SJCRH30 (cell line): ENCODE data around the gene LINGO1. TPM values are rescaled to one million over a fixed set of nuclear protein-coding genes. Genes with fewer than 3 reads are reported as not detected.

Source experiments
- DNase-seq, 2 experiments: peaks; one replicate each; pipeline ENCODE4 v3.0.0-alpha.2; 2015 to 2020
- H3K27ac ChIP-seq: fragments of 250-450 bp; sonication (Bioruptor Pico); 2 replicates; pipeline ENCODE4 v1.5.1; 2020; ENCODE audit warnings: mild to moderate bottlenecking, moderate library complexity
- H3K27me3 ChIP-seq: fragments of 250-450 bp; sonication (Bioruptor Pico); 2 replicates; pipeline ENCODE4 v1.5.1; 2020; ENCODE audit warnings: mild to moderate bottlenecking, moderate library complexity
- H3K36me3 ChIP-seq: fragments of 250-450 bp; sonication (Bioruptor Pico); 2 replicates; pipeline ENCODE4 v1.5.1; 2020; ENCODE audit warnings: mild to moderate bottlenecking, moderate library complexity
- H3K4me1 ChIP-seq: fragments of 250-450 bp; sonication (Bioruptor Pico); 2 replicates; pipeline ENCODE4 v1.5.1; 2020; ENCODE audit warnings: mild to moderate bottlenecking, moderate library complexity
- H3K4me3 ChIP-seq: fragments of 250-450 bp; sonication (Bioruptor Pico); 2 replicates; pipeline ENCODE4 v1.5.1; 2020; ENCODE audit warnings: mild to moderate bottlenecking, moderate library complexity
- H3K9me3 ChIP-seq: fragments of 250-450 bp; sonication (Bioruptor Pico); replicated peaks from 2 replicates; pipeline ENCODE4 v1.5.1; 2020; ENCODE audit warnings: mild to moderate bottlenecking, moderate library complexity
- total RNA-seq: library from RNA; depleted of rRNA; stranded (reverse); fragments of >200 nt; shearing (Covaris generic); gene quantifications from 2 replicates; pipeline ENCODE4 v1.2.3, GENCODE V29; 2014

LINGO1 gene
- total RNA-seq, 1 experiment from 2014 or later = 0.26 TPM

GRCh38 chr15:77630956-77631744, 1.6 kb downstream of the LINGO1 start:
- Histone ChIP-seq H3K27me3 (peaks cover 12% of the 10 kb centered on the region; the same call in 1 of the 2 replicates), H3K27ac (no peak overlapping the region), H3K4me1 (0 out of 2 replicates have a peak, but pooled peaks cover 3% of the 10 kb centered on the region), H3K9me3 (no peaks in the 10 kb centered on the region), H3K36me3 (no peaks in the 10 kb centered on the region), H3K4me3 (no peak overlapping the region)
- DNase-seq = no peak

GRCh38 chr15:77630056-77630455, 2.7 kb downstream of the LINGO1 start:
- Histone ChIP-seq H3K27ac (no peak overlapping the region), H3K4me3 (no peak overlapping the region), H3K4me1 (0 out of 2 replicates have a peak, but pooled peaks cover 3% of the 10 kb centered on the region), H3K27me3 (peaks cover 12% of the 10 kb centered on the region; the same call in 1 of the 2 replicates), H3K36me3 (no peaks in the 10 kb centered on the region), H3K9me3 (no peaks in the 10 kb centered on the region)
- no peak for DNase-seq

GRCh38 chr15:77629070-77630030, 3.4 kb downstream of the LINGO1 start:
- H3K4me3 ChIP-seq = no peak overlapping the region
- no peaks in the 10 kb centered on the region for H3K36me3 ChIP-seq
- no peak for DNase-seq
- no peak overlapping the region for H3K27ac ChIP-seq
- H3K4me1 ChIP-seq = 0 out of 2 replicates have a peak, but pooled peaks cover 3% of the 10 kb centered on the region
- peaks cover 12% of the 10 kb centered on the region; the same call in 1 of the 2 replicates for H3K27me3 ChIP-seq
- no peaks in the 10 kb centered on the region for H3K9me3 ChIP-seq

- Histone ChIP-seq H3K27me3 (peaks cover 16% of the 10 kb centered on the region; the same call in 1 of the 2 replicates), H3K4me1 (no peaks in the 10 kb centered on the region)
These were observed 4.7 kb downstream of the LINGO1 start for GRCh38 chr15:77628010-77628409.

GRCh38 chr15:77627581-77627980, 5.1 kb downstream of the LINGO1 start:
- Histone ChIP-seq H3K4me3 (no peak overlapping the region), H3K9me3 (no peaks in the 10 kb centered on the region), H3K4me1 (no peaks in the 10 kb centered on the region), H3K27me3 (peaks cover 20% of the 10 kb centered on the region; the same call in 1 of the 2 replicates), H3K36me3 (no peaks in the 10 kb centered on the region), H3K27ac (no peak overlapping the region)
- DNase-seq = no peak

More at GRCh38 chr15:77628010-77628409, 4.7 kb downstream of the LINGO1 start:
- DNase-seq = no peak
- H3K36me3 ChIP-seq = no peaks in the 10 kb centered on the region
- no peak overlapping the region for H3K27ac ChIP-seq
- H3K9me3 ChIP-seq = no peaks in the 10 kb centered on the region
- no peak overlapping the region for H3K4me3 ChIP-seq

GRCh38 chr15:77627067-77627466, 5.6 kb downstream of the LINGO1 start:
- no peaks in the 10 kb centered on the region for H3K9me3 ChIP-seq
- DNase-seq = no peak
- H3K4me3 ChIP-seq = no peak overlapping the region
- no peaks in the 10 kb centered on the region for H3K36me3 ChIP-seq
- H3K27me3 ChIP-seq = peaks cover 24% of the 10 kb centered on the region; the same call in 1 of the 2 replicates
- H3K4me1 ChIP-seq = no peaks in the 10 kb centered on the region
- H3K27ac ChIP-seq = no peak overlapping the region

- H3K36me3 ChIP-seq = no peaks in the 10 kb centered on the region
- peaks cover 27% of the 10 kb centered on the region; the same call in 1 of the 2 replicates for H3K27me3 ChIP-seq
- DNase-seq = no peak
- H3K4me1 ChIP-seq = no peaks in the 10 kb centered on the region
- no peaks in the 10 kb centered on the region for H3K9me3 ChIP-seq
- no peak overlapping the region for H3K27ac ChIP-seq
- H3K4me3 ChIP-seq = no peak overlapping the region
These were observed 6.7 kb downstream of the LINGO1 start for GRCh38 chr15:77626002-77626401.

GRCh38 chr15:77625376-77625775, 7.3 kb downstream of the LINGO1 start:
- H3K27ac ChIP-seq = no peak overlapping the region
- H3K4me3 ChIP-seq = no peak overlapping the region
- H3K27me3 ChIP-seq = peaks cover 22% of the 10 kb centered on the region; the same call in 1 of the 2 replicates
- no peak for DNase-seq
- no peaks in the 10 kb centered on the region for H3K4me1 ChIP-seq
- no peaks in the 10 kb centered on the region for H3K9me3 ChIP-seq
- H3K36me3 ChIP-seq = no peaks in the 10 kb centered on the region

- peaks cover 19% of the 10 kb centered on the region; the same call in 1 of the 2 replicates for H3K27me3 ChIP-seq
- no peaks in the 10 kb centered on the region for H3K4me1 ChIP-seq
- no peak overlapping the region for H3K27ac ChIP-seq
- peak in 1 of 2 experiments; percentile 17 for DNase-seq
- no peak overlapping the region for H3K4me3 ChIP-seq
- H3K9me3 ChIP-seq = no peaks in the 10 kb centered on the region
- no peaks in the 10 kb centered on the region for H3K36me3 ChIP-seq
These were observed 7.8 kb downstream of the LINGO1 start for GRCh38 chr15:77624868-77625267.

- no peak overlapping the region for H3K4me3 ChIP-seq
- H3K4me1 ChIP-seq = no peaks in the 10 kb centered on the region
- no peak for DNase-seq
- no peak overlapping the region for H3K27ac ChIP-seq
- no peaks in the 10 kb centered on the region for H3K9me3 ChIP-seq
- H3K27me3 ChIP-seq = peaks cover 23% of the 10 kb centered on the region
- H3K36me3 ChIP-seq = no peaks in the 10 kb centered on the region
These were observed 8.8 kb downstream of the LINGO1 start for GRCh38 chr15:77623755-77624524.

- Histone ChIP-seq H3K27me3 (peaks cover 21% of the 10 kb centered on the region), H3K9me3 (no peaks in the 10 kb centered on the region), H3K36me3 (no peaks in the 10 kb centered on the region), H3K4me3 (no peak overlapping the region), H3K4me1 (no peaks in the 10 kb centered on the region), H3K27ac (no peak overlapping the region)
- no peak for DNase-seq
These were observed 9.6 kb downstream of the LINGO1 start for GRCh38 chr15:77622934-77623754.

GRCh38 chr15:77622209-77622933, 10.3 kb downstream of the LINGO1 start:
- H3K27me3 ChIP-seq = peaks cover 21% of the 10 kb centered on the region
- H3K27ac ChIP-seq = no peak overlapping the region
- H3K4me3 ChIP-seq = no peak overlapping the region
- no peaks in the 10 kb centered on the region for H3K4me1 ChIP-seq
- H3K36me3 ChIP-seq = no peaks in the 10 kb centered on the region
- no peaks in the 10 kb centered on the region for H3K9me3 ChIP-seq
- DNase-seq = no peak

GRCh38 chr15:77621847-77622208, 10.9 kb downstream of the LINGO1 start:
- no peaks in the 10 kb centered on the region for H3K4me1 ChIP-seq
- peaks cover 21% of the 10 kb centered on the region for H3K27me3 ChIP-seq
- DNase-seq = no peak
- no peak overlapping the region for H3K4me3 ChIP-seq
- H3K36me3 ChIP-seq = no peaks in the 10 kb centered on the region
- H3K27ac ChIP-seq = no peak overlapping the region
- no peaks in the 10 kb centered on the region for H3K9me3 ChIP-seq
